HCT116 (cell line): ENCODE results near the gene CLIC6. TPM values are rescaled to one million over a fixed set of nuclear protein-coding genes. Genes with fewer than 3 reads are reported as not detected.

Source experiments
- ATAC-seq: fragments of 200-7000 bp; cut with Tn5 transposase; 2 replicates; pipeline ENCODE4 v1.9.1; 2020; ENCODE audit warnings: mild to moderate bottlenecking, moderate library complexity
- BruUV-seq: library from RNA; stranded (reverse); fragments of 400-500 nt; replicated peaks from 2 replicates; lab custom pipeline; 2021; lab: Mats Ljungman, UMichigan
- CTCF ChIA-PET: fragments of 300-600 bp; sonication (Branson Sonifier 250); formaldehyde crosslinking; loops from one replicate; lab custom pipeline; 2021; ENCODE audit warnings: antibody characterized with exemption; lab: Charles Lee
- POLR2A ChIA-PET: fragments of 300-600, 350-600 bp; sonication (Branson Sonifier 250); formaldehyde crosslinking; loops from one replicate; lab custom pipeline; 2021; ENCODE audit warnings: antibody characterized with exemption; lab: Charles Lee
- RAD21 ChIA-PET, 2 experiments: fragments of 300-600 bp; sonication (Branson Sonifier 250); formaldehyde crosslinking; loops; one replicate each; lab custom pipeline; 2023; ENCODE audit warnings: low total read pairs in 2 of 2; ENCODE audit not compliant: uncharacterized antibody in 2 of 2, unreplicated experiment in 2 of 2, low non-redundant PET in 1 of 2; lab: Charles Lee
- DNase-seq: peaks from one replicate; pipeline ENCODE4 v3.0.0-alpha.2; 2010; ENCODE audit warnings: low read depth, low spot score
- H2AFZ ChIP-seq: fragments of 200-600 bp; shearing (Covaris generic), sonication (generic); 2 replicates; pipeline ENCODE4 v1.6.1; 2017; ENCODE audit warnings: low read depth, mixed run types, mixed read lengths, antibody characterized with exemption, low read length; ENCODE audit not compliant: poor library complexity, severe bottlenecking
- H3K27ac ChIP-seq: 2 replicates; pipeline ENCODE4 v1.5.1; 2012; ENCODE audit warnings: low read depth, low read length
- H3K27me3 ChIP-seq: fragments of 200-600 bp; sonication (generic); 2 replicates; pipeline ENCODE4 v1.6.1; 2016; ENCODE audit warnings: mixed run types, low read length, mixed read lengths; ENCODE audit not compliant: insufficient read depth
- H3K36me3 ChIP-seq, 2 experiments: fragments of 200-500 bp in 1 of 2; fragments of 200-600 bp in 1 of 2; sonication (Bioruptor generic) in 1 of 2; sonication (generic) in 1 of 2; 2 replicates each; pipeline versions ENCODE4 v1.5.1 to v1.6.1; 2014 to 2016; ENCODE audit warnings: low read length in 2 of 2, inconsistent platforms in 1 of 2, mixed read lengths in 1 of 2, mixed run types in 1 of 2; ENCODE audit not compliant: insufficient read depth in 2 of 2, control insufficient read depth in 1 of 2
- H3K4me1 ChIP-seq, 2 experiments: fragments of 200-600 bp in 1 of 2; sonication (generic) in 1 of 2; 2 replicates each; pipeline versions ENCODE4 v1.5.1 to v1.6.1; 2012 to 2017; ENCODE audit warnings: low read length in 2 of 2, inconsistent platforms in 1 of 2, mild to moderate bottlenecking in 1 of 2, mixed read lengths in 1 of 2, mixed run types in 1 of 2, moderate library complexity in 1 of 2; ENCODE audit not compliant: insufficient read depth in 2 of 2, control insufficient read depth in 1 of 2
- H3K4me2 ChIP-seq: fragments of 200-600 bp; sonication (generic); 2 replicates; pipeline ENCODE4 v1.6.1; 2017; ENCODE audit warnings: mixed run types, low read length, mixed read lengths
- H3K4me3 ChIP-seq, 2 experiments: fragments of 200-600 bp in 1 of 2; sonication (generic) in 1 of 2; replicated peaks in 1 of 2; 2 replicates each; pipeline ENCODE4 v1.5.1; 2011 to 2016; ENCODE audit warnings: low read length in 2 of 2, control low read depth in 1 of 2, low read depth in 1 of 2, mild to moderate bottlenecking in 1 of 2, mixed read lengths in 1 of 2, mixed run types in 1 of 2
- H3K79me2 ChIP-seq: fragments of 200-600 bp; sonication (generic); 2 replicates; pipeline ENCODE4 v1.6.1; 2017; ENCODE audit warnings: mild to moderate bottlenecking, mixed run types, low read length, moderate library complexity, mixed read lengths; ENCODE audit not compliant: insufficient read depth
- H3K9ac ChIP-seq: fragments of 200-600 bp; sonication (generic); 2 replicates; pipeline ENCODE4 v1.6.1; 2016; ENCODE audit warnings: low read length, mixed read lengths
- H3K9me2 ChIP-seq: fragments of 200-600 bp; sonication (generic), shearing (Covaris generic); 2 replicates; pipeline ENCODE4 v1.6.1; 2017; ENCODE audit warnings: mixed run types, mild to moderate bottlenecking, moderate library complexity; ENCODE audit not compliant: insufficient read depth
- H3K9me3 ChIP-seq, 2 experiments: fragments of 200-500 bp in 1 of 2; fragments of 200-600 bp in 1 of 2; sonication (Bioruptor generic) in 1 of 2; sonication (generic) in 1 of 2; 2 replicates each; pipeline ENCODE4 v1.6.1; 2014 to 2017; ENCODE audit warnings: low read length in 2 of 2, mixed read lengths in 2 of 2, inconsistent platforms in 1 of 2, low read depth in 1 of 2, mild to moderate bottlenecking in 1 of 2, mixed run types in 1 of 2, moderate library complexity in 1 of 2; ENCODE audit not compliant: control insufficient read depth in 1 of 2, insufficient read depth in 1 of 2
- H4K20me1 ChIP-seq: fragments of 200-600 bp; sonication (generic), shearing (Covaris generic); 2 replicates; pipeline ENCODE4 v1.6.1; 2017; ENCODE audit warnings: mixed run types, mild to moderate bottlenecking, moderate library complexity; ENCODE audit not compliant: insufficient read depth
- EGR1 ChIP-seq: IDR thresholded peaks from 2 replicates; pipeline ENCODE4 v1.6.1; 2012; ENCODE audit warnings: low read depth
- ELF1 ChIP-seq: IDR thresholded peaks from 2 replicates; pipeline ENCODE4 v1.6.1; 2012; ENCODE audit warnings: low read depth, borderline replicate concordance
- FOSL1 ChIP-seq: IDR thresholded peaks from 2 replicates; pipeline ENCODE4 v1.6.1; 2012; ENCODE audit warnings: low read depth
- JUND ChIP-seq: IDR thresholded peaks from 2 replicates; pipeline ENCODE4 v1.6.1; 2012
- RAD21 ChIP-seq: IDR thresholded peaks from 2 replicates; pipeline ENCODE4 v1.6.1; 2012; ENCODE audit warnings: low read depth, mild to moderate bottlenecking
- SRF ChIP-seq: IDR thresholded peaks from 2 replicates; pipeline ENCODE4 v1.6.1; 2012; ENCODE audit warnings: low read depth
- TCF7L2 ChIP-seq: IDR thresholded peaks from 2 replicates; pipeline ENCODE4 v1.7.0; 2011; ENCODE audit warnings: borderline replicate concordance, inconsistent platforms; ENCODE audit not compliant: insufficient read depth, insufficient read length; ENCODE audit errors: extremely low read depth
- YY1 ChIP-seq: IDR thresholded peaks from 2 replicates; pipeline ENCODE4 v1.6.1; 2011; ENCODE audit warnings: low read length, low read depth, moderate library complexity, mild to moderate bottlenecking; ENCODE audit not compliant: insufficient replicate concordance; ENCODE audit errors: extremely low read depth
- ZNF274 ChIP-seq: fragments of 200-500 bp; sonication (Bioruptor generic); IDR thresholded peaks from 2 replicates; pipeline ENCODE4 v1.6.1; 2014; ENCODE audit warnings: mild to moderate bottlenecking, low read depth, low read length, inconsistent platforms
- intact Hi-C: fragments of 100-400 bp; cut with micrococcal nuclease; formaldehyde crosslinking; loops from 2 replicates; pipeline ENCODE4 v1.10.0; 2022
- total RNA-seq: library from RNA; stranded (reverse); gene quantifications from one replicate; pipeline ENCODE4 v1.2.1, GENCODE V29; 2021; ENCODE audit not compliant: unreplicated experiment
- TF ChIP-seq, protein P1 (sequence below): IDR thresholded peaks from 2 replicates; pipeline ENCODE4 v1.6.1; 2012
- TF ChIP-seq, protein P2 (sequence below): IDR thresholded peaks from 2 replicates; pipeline ENCODE4 v1.6.1; 2012; ENCODE audit warnings: low read depth
- TF ChIP-seq, protein P3 (sequence below): IDR thresholded peaks from 2 replicates; pipeline ENCODE4 v1.6.1; 2012

The CLIC6 gene
- total RNA-seq, 1 experiment from 2014 or later, result 0.05 TPM

GRCh38 chr21:34684174-34684876 is 15.5 kb downstream of the CLIC6 start:
- Histone ChIP-seq H3K4me1 (no peaks in the 10 kb centered on the region), H3K9me2 (no peaks in the 10 kb centered on the region), H3K4me3 (no peak overlapping the region), H2AFZ (no peak overlapping the region), H4K20me1 (no peaks in the 10 kb centered on the region), H3K9ac (no peak overlapping the region), H3K27ac (no peak overlapping the region), H3K79me2 (no peaks in the 10 kb centered on the region), H3K27me3 (no peaks in the 10 kb centered on the region), H3K9me3 (peaks cover 0 to 10% of the 10 kb centered on the region in 2 experiments; a peak in 3 of 4 replicates), H3K4me2 (no peak overlapping the region), H3K36me3 (no peaks in the 10 kb centered on the region)
- ChIA-PET CTCF (no interaction called here), RAD21 (no interaction called here), POLR2A (no interaction called here)
- no TSS peak for BruUV-seq
- no peak for ATAC-seq
- TF ChIP-seq TCF7L2 (no peak), RAD21 (no peak), ZNF274 (no peak), SRF (no peak), JUND (no peak), FOSL1 (no peak), EGR1 (no peak), YY1 (no peak), ELF1 (no peak)
- TF ChIP-seq, protein P1, sequence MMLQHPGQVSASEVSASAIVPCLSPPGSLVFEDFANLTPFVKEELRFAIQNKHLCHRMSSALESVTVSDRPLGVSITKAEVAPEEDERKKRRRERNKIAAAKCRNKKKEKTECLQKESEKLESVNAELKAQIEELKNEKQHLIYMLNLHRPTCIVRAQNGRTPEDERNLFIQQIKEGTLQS, result no peak
- TF ChIP-seq, protein P2, sequence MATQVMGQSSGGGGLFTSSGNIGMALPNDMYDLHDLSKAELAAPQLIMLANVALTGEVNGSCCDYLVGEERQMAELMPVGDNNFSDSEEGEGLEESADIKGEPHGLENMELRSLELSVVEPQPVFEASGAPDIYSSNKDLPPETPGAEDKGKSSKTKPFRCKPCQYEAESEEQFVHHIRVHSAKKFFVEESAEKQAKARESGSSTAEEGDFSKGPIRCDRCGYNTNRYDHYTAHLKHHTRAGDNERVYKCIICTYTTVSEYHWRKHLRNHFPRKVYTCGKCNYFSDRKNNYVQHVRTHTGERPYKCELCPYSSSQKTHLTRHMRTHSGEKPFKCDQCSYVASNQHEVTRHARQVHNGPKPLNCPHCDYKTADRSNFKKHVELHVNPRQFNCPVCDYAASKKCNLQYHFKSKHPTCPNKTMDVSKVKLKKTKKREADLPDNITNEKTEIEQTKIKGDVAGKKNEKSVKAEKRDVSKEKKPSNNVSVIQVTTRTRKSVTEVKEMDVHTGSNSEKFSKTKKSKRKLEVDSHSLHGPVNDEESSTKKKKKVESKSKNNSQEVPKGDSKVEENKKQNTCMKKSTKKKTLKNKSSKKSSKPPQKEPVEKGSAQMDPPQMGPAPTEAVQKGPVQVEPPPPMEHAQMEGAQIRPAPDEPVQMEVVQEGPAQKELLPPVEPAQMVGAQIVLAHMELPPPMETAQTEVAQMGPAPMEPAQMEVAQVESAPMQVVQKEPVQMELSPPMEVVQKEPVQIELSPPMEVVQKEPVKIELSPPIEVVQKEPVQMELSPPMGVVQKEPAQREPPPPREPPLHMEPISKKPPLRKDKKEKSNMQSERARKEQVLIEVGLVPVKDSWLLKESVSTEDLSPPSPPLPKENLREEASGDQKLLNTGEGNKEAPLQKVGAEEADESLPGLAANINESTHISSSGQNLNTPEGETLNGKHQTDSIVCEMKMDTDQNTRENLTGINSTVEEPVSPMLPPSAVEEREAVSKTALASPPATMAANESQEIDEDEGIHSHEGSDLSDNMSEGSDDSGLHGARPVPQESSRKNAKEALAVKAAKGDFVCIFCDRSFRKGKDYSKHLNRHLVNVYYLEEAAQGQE, result no peak
- TF ChIP-seq, protein P3, sequence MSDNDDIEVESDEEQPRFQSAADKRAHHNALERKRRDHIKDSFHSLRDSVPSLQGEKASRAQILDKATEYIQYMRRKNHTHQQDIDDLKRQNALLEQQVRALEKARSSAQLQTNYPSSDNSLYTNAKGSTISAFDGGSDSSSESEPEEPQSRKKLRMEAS, result no peak
- intact Hi-C loops, result no loop called here
- DNase-seq, result no peak
